HEK293T (cell line): ENCODE data around the gene LRRC4C.

ENCODE experiments used
- BHLHE40 ChIP-seq: fragments of 450-650 bp; IDR thresholded peaks from 2 replicates; pipeline ENCODE4 v1.6.1; 2016; ENCODE audit warnings: mild to moderate bottlenecking, moderate library complexity, borderline replicate concordance
- CTBP1 ChIP-seq: fragments of 450-650 bp; IDR thresholded peaks from 2 replicates; pipeline ENCODE4 v1.6.1; 2016; ENCODE audit warnings: borderline replicate concordance
- FOXA1 ChIP-seq: fragments of 450-650 bp; IDR thresholded peaks from 2 replicates; pipeline ENCODE4 v1.6.1; 2016; ENCODE audit warnings: mild to moderate bottlenecking
- FOXK2 ChIP-seq: fragments of 450-650 bp; IDR thresholded peaks from 2 replicates; pipeline ENCODE4 v1.6.1; 2016; ENCODE audit warnings: mild to moderate bottlenecking
- FOXM1 ChIP-seq: fragments of 450-650 bp; IDR thresholded peaks from 2 replicates; pipeline ENCODE4 v1.6.1; 2017; ENCODE audit warnings: mild to moderate bottlenecking, borderline replicate concordance
- HDGF ChIP-seq: fragments of 450-650 bp; IDR thresholded peaks from 2 replicates; pipeline ENCODE4 v1.6.1; 2017; ENCODE audit warnings: antibody characterized with exemption, borderline replicate concordance
- L3MBTL2 ChIP-seq: fragments of 450-650 bp; conservative IDR thresholded peaks from 2 replicates; pipeline ENCODE4 v1.6.1; 2016; ENCODE audit warnings: mild to moderate bottlenecking
- NFRKB ChIP-seq: fragments of 450-650 bp; IDR thresholded peaks from 2 replicates; pipeline ENCODE4 v1.6.1; 2016; ENCODE audit warnings: mild to moderate bottlenecking, moderate library complexity
- TARDBP ChIP-seq: fragments of 450-650 bp; IDR thresholded peaks from 2 replicates; pipeline ENCODE4 v1.6.1; 2016

DNA sequence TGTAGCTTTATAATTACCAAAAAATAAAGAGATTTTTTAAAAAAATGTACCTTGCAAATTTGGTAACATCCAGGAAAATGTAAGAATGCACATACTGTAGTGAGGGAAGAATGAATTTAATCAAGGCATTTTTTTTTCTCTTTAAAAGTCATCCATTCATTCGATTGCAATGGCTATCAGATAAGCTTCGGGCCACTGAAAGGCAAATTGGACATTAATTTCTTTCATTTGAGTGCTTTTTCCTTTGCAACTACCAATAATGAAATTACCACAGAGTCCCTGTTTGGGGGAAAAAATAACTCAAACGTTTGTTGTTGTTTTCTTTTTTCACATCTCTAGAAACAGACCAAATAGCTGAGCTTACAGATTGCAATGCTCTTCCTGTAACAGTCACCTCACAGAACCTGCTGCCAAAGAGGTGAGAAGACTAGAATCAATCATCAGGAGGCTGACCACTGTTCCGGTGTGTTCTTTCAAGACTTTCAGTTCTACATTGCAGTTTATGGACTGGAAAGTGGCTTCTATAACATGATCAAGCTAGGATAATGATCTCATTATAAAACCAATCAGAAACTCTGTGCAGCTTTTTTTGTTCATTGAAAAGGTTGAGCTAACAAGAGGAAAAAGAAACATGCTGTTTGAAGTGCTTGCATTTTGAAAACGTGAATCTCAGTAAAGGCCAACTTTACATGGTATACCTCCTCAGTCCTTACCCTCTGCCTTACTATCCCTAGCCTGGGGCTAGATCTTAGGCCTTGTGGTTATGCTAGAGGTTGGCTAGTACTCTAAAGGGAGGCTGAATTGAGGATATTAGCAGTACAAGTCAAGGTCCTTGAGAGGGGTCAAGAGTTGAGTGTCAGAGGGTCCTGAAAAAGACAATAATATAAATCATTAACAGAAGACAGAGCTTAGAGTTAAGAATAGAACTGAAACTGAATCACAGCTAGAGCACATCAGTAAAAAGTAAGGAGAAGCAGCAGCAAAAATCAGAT, 1276.1 kb downstream of the LRRC4C start:
- TF ChIP-seq CTBP1 (no peak), BHLHE40 (no peak), HDGF (no peak), FOXA1 (no peak), L3MBTL2 (no peak), NFRKB (no peak), FOXM1 (no peak), TARDBP (no peak), FOXK2 (no peak)
